Stimulated activated CD4-positive, alpha-beta T cell treated with anti-CD3 and anti-CD28 coated beads, Interleukin-1b, Interleukin-23, amount 100 ng/mL, for 1 hour (primary cell): ENCODE results near the gene LDHD.

Source experiments
- DNase-seq, 2 donors: peaks; one replicate each; pipeline ENCODE4 v3.0.0-alpha.2; 2020; ENCODE audit warnings: low read depth in 2 of 2

Gene LDHD

GRCh38 chr16:75063549-75064088 is 53.0 kb downstream of the LDHD start:
- DNase-seq: no peak

DNA sequence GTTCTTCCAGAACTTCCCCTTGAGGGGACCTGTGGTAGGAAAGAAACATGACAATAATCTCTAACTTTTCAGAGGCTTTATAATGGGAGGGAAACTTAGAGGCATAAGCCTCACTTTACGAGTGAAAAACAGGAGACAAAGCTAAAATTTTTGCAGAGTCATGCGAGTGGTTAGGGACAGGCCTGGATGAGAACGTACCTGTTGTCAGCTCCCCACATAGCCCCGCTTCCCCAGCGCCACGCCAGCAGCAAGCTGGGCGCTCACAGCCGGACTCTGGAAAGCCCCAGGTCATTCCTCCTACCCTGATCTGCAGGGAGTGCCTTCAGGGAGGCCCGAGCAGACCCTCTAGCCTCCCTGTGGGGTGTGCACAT is 53.6 kb downstream of the LDHD start:
- no peak for DNase-seq

DNA sequence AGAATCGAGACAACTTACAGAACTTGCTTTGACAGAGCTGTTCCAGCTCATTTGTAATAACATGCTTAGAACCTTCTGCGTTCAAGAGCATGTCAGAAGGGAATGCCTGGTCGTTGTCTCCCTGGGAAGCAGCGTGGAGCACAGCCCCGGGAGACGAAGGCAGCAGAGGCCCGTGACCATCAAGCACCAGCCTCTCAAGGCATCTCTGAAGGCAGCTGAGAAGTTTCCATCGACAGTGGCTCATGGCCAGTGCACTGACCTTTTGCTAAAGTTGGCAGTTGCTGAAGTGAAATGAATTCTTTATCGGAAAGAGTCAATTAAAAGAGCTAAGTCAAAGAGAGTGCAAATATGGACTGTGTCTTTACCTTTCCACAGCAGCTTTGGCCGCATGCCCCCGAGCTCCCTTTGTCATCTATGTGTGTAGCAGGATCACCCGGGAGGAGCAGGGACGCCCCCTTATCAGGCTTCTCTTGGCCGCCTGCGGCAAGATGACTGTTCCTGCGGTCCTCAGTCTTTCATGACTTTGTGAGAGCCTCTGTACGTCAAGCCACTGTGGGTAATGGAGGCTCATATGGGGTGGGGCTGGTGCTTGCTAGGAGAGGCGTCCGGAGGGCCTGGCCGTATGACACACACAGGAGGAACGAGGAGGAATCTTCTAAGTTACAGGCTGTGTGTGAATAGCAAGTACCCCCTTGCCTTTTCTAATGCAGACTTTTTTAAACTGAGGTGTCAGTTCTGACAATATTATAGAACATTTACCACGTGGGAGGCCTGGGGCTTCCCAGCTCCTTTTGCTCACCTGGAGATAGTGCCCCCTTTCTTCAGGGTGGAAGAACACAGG is 54.2 kb downstream of the LDHD start:
- no peak for DNase-seq
